GM10266 (cell line): ENCODE results near the gene TRIM45.
A peak's percentile ranks its signal among the peaks of the same experiment; 100 is the strongest.

Experiments
- DNase-seq: peaks from one replicate; pipeline ENCODE4 v3.0.0; 2012; ENCODE audit errors: extremely low spot score
- CTCF ChIP-seq: IDR thresholded peaks from 2 replicates; pipeline ENCODE4 v1.5.1; 2012; ENCODE audit warnings: mild to moderate bottlenecking, low read depth; ENCODE audit not compliant: control insufficient read depth, insufficient read depth; ENCODE audit errors: missing control alignments

Gene TRIM45

GRCh38 chr1:117069220-117069844 is 52.2 kb downstream of the TRIM45 start:
- DNase-seq: no peak
- no peak for TF ChIP-seq CTCF

- no peak for TF ChIP-seq CTCF
- no peak for DNase-seq
Measured at GRCh38 chr1:117068580-117068979, 53.0 kb downstream of the TRIM45 start.

- peak; percentile 47 for DNase-seq
Measured at GRCh38 chr1:117067533-117068370, 53.8 kb downstream of the TRIM45 start.

GRCh38 chr1:117066367-117066766 is 55.2 kb downstream of the TRIM45 start:
- DNase-seq: no peak
- TF ChIP-seq CTCF: no peak

More at GRCh38 chr1:117067533-117068370, 53.8 kb downstream of the TRIM45 start:
- peak; percentile 89 for TF ChIP-seq CTCF

GRCh38 chr1:117061986-117062415 is 59.5 kb downstream of the TRIM45 start:
- DNase-seq: peak; percentile 64
- no peak for TF ChIP-seq CTCF
